NCI-H1417 (cell line): ENCODE results near the gene POLR3E.

Experiments
- DNase-seq, 3 experiments: peaks; one replicate each; lab custom pipeline; 2025; lab: John Stamatoyannopoulos, UW

POLR3E gene, protein sequence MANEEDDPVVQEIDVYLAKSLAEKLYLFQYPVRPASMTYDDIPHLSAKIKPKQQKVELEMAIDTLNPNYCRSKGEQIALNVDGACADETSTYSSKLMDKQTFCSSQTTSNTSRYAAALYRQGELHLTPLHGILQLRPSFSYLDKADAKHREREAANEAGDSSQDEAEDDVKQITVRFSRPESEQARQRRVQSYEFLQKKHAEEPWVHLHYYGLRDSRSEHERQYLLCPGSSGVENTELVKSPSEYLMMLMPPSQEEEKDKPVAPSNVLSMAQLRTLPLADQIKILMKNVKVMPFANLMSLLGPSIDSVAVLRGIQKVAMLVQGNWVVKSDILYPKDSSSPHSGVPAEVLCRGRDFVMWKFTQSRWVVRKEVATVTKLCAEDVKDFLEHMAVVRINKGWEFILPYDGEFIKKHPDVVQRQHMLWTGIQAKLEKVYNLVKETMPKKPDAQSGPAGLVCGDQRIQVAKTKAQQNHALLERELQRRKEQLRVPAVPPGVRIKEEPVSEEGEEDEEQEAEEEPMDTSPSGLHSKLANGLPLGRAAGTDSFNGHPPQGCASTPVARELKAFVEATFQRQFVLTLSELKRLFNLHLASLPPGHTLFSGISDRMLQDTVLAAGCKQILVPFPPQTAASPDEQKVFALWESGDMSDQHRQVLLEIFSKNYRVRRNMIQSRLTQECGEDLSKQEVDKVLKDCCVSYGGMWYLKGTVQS

DNA sequence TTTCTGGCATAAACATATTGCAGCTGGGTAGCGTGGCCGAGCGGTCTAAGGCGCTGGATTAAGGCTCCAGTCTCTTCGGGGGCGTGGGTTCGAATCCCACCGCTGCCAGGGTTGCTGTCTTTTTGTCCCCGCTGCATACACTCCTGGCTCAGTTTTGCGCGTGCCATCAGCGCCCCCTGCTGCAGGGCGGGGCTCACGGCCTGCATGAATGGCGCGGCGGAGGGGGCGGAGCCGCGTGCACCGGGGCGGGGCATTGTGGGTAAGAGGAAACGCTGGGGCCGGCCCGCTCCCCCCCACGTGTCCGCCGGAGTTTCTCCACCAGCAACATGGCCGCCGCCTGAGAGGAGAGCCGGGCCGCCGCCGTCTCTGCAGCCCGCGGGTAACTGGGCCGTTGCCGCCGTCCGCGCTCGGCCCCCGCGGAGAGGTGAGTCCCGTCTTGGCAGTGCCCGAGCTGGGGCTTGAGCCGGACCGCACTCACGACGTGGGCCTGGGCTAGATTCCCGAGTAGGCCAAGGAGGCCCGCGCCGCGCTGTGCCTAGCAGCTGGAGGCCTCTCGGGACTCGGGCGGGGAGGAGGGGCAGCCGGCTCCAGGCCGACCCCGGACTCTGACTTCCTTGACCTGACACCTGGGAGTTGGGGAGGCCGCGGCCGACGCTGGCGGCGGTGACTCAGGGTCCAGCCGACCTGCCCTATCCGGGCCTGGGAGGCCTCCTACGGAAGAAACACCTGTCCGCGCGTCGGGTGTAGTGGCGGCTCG lies at the start of gene POLR3E:
Gene POLR3E (plus strand): TSS at position 296 of the 757 bp plus-strand sequence. CDS start 5,560 bp downstream, outside the sequence.
- DNase-seq = peak; percentile 93 to 99 (median 97)

DNA sequence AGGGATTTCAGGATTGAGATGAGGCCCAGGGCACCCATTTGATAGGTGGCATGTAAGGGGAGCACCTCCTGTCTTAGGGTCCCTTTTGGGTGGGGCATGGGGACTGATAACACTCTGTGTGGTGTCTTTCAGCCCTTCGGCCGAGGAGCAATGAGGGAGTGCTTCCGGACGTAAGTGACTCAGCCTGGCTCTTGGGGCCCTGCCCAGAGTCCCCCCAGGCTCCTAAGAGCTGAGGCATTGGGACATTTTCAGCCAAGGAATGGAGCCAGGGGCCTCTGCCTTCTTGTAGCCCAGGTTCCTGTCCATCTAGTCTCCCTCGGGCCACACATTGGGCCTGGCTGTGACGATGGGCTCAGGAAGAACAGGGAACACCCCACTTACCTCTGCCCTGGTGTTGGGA lies 46.7 kb upstream of the POLR3E start:
- no peak for DNase-seq

DNA sequence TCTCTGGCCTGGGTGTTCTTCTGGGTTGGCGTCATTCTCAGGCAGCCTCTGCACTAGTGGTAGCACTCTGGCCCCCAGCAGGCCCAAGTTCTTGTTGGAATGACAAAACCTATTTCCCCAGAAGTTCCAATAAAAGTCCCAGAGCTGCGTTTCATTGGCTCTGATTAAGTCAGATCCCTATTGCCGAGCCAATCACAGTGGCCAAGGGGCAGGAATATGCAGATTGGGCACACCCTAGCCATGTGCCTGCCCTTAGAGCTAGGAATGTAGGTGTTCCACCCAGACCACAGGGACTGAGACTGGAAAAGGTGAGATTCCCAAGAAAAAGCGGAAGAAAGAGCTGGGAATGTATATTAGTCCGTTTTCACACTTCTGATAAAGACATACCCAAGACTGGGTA lies 44.9 kb upstream of the POLR3E start:
- DNase-seq = no peak

DNA sequence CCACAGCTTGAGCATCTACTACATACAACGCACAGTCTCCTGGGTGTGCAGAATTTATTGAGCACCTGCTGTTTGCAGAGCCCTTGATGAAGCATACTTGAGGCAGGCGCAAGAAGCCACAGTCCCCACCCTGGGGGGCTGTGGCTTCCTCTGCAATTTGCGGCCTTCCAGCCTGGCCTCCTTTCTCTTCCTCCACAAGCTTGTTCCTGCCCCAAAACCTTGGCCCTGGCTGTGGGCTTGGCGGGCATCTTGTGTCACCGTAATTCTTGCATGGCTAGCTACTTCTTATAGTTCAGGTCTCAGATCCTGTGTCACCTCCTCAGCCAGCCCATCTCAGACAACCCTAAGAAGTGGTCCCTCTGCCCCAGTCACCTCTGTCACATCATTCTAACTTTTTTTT lies 43.9 kb upstream of the POLR3E start:
- DNase-seq = no peak

DNA sequence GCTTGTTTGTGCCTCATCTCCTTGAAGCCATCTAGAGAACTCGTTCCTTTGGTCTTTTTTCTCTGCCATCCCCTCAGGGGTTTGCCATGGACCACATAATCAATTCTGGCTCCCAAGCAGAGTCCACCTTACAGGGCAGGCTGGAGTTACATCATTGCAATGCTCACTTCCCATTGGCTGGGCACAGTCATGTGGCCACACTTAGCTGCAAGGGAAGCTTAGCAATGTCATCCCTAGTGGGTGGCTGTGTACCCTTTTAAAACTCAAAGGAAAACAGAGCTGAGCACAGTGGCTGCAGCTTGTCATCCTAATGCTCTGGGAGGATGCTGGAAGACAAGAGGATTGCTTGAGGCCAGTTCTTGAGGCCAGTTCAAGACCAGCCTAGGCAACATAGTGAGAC lies 41.9 kb upstream of the POLR3E start:
- no peak for DNase-seq

DNA sequence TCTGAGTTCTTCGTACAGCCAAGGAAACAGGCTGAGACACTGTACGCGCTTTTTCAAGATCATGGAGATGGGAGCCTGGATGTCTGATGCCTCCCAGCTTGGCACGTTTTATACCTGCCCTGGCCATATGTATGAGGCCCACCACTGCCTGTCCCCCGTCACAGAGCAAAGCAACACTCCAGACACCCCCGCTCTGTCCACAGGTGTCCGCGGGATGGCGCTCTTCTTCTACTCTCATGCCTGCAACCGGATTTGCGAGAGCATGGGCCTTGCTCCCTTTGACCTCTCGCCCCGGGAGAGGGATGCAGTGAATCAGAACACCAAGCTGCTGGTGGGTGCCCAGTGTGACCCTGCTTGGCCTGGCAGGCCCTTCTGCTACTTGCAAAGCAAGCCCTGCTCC lies 39.8 kb upstream of the POLR3E start:
- no peak for DNase-seq

DNA sequence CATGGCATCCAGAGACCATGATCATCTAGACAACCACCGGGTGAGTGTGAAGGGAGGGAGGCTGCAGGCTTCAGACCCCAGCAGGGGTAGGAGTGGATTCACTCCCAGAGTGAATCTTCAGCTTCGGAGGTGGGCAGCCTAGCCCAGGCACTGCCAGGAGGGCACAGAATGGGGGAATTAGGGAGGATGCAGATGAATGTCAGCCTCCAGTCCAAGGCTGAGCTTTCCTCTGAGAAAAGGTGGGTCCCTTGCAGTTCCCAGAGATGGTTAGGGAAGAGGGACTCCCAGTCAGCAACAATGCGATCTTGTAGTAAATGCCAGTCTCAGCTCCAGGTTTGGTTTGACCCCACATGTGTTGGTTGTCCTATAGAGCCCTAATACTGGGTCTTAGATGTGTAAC lies 36.7 kb upstream of the POLR3E start:
- DNase-seq = no peak

DNA sequence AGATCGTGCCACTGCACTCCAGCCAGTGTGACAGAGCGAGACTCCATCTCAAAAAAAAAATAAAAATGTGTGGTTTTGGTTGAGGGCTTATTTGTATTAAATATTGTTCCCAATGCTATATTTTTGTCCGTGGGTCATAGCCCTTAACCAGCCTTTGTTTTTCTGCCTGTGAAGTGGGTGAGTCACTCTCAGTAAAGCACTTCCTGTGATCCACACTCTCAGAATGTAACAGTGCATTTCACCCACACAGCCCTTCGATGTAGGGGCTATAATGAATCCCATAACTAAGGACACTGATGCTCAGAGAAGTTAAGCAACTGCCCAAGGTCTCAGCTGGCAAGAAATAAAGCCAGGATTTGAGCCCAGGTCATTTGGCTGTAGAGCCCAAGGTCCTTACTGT lies 34.7 kb upstream of the POLR3E start:
- no peak for DNase-seq

DNA sequence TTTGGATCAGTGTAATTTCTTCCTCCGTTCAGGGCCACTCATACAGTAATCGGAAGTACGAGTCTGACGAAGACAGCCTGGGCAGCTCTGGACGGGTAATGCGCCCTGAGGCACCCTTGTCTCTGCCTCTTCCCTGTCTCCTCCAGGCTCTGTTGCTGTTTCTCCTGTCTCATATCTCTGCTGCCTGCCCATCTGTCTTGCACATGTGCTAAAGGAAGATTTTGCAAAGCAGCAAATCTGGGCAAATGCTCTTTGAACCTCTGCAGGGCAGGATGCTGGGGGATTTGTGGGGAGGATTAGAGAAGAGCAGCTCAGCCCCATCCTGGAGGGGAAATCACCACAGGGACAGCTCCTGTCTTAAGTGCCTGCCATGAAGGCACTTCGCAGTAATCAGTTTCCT lies 32.4 kb upstream of the POLR3E start:
- no peak for DNase-seq

DNA sequence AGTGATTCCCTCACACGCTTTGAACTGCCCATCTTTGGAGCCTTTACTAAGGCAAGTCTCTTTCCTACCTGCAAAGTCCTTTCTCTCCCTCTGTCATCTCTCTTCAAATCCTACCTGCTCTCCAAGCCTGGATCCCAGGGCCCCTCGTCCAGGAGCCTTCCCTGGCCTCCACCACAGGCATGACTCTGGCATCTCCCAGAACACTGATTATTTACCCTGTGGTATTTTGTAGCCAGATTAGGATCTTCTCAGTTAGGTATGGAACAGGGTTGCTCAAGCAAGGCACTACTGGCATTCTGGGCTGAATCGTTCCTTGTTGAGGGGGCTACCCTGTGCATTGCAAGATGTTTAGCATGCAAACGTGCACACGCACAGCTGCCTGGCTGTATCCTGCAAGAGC lies 31.9 kb upstream of the POLR3E start:
- no peak for DNase-seq

DNA sequence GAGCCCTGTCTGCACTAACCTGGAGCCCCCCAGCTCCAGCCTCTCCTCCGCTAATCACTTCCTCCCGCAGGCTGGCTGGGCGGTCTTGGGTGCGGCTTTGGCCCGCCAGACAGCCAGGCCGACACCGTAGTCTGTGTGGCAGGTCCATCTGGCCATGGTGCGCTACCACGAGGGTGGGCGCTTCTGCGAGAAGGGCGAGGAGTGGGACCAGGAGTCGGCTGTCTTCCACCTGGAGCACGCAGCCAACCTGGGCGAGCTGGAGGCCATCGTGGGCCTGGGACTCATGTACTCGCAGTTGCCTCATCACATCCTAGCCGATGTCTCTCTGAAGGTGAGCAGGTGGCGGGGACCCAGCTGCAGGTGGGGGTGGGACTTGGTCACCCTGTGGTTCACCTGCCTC lies 30.7 kb upstream of the POLR3E start:
- no peak for DNase-seq

DNA sequence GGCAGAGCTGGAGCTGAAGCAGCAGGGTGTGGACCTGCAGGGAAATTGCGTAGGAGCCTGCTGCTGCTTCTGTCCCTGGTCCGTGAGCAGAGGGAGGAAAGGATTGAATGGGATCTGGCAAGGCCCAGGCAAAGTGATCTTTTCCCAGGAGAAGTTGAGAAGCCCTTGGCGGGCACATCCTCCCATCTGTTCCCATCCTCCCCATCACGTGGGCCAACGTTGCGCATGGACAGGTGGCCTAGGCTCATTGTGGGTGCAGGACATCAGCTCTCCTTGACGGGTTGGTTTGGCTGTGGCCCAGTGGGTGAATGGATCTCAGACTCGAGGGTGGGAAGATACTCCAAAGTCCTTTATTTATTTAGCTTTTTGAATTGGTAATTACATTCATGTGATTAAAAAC lies 29.4 kb upstream of the POLR3E start:
- DNase-seq = no peak

DNA sequence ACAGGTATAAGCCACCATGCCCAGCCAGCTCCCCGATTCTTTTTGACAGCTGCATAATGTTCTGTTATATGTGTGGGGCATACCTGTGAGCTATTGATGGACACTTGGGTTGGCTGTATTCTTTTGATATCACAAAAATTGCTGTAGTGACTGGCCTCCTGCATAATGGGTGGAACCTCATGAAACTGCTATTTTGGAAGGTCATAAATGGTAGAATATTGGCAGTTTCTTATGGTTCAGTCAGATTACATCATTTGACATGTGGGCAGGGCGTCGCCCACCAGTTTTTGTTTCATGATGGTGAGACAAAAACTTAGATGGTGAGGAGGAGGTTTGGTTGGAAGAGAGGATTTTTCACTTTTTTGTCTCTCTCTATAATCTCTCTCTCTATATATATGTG lies 26.7 kb upstream of the POLR3E start:
- DNase-seq = no peak

DNA sequence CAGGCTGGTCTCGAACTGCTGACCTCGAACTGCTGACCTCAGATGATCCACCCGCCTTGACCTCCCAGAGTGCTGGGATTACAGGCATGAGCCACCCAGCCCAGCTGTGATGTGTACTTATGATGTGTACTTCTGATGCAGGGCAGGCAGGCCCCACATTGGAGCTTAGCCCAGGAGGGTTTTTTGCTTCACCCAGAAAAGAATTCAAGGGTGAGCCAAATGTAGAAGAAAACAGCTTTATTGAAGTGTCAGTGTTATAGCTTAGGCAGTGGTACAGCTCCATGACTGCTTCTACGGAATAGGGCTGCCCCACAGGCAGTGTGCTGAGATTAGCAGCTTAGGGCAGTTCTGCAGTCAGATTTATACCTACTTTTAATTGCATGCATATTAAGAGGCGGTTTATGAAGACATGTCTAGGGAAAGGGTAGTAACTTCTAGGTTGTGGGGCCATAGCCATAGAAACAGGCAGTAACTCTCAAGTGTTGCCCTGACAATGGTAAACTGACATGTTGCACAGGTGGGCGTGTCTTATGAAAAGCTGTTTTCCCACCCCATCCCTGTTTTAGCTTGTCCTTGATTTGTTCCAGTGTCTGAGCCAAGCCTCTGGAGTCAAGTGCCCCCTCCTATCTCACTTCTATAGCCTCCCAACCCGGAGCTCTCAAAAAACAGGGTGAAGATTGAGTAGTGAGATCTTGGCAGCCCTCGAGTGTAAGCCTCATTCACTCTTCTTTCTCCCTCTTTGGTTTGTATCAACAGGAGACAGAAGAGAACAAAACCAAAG lies 24.1 kb upstream of the POLR3E start:
- no peak for DNase-seq

DNA sequence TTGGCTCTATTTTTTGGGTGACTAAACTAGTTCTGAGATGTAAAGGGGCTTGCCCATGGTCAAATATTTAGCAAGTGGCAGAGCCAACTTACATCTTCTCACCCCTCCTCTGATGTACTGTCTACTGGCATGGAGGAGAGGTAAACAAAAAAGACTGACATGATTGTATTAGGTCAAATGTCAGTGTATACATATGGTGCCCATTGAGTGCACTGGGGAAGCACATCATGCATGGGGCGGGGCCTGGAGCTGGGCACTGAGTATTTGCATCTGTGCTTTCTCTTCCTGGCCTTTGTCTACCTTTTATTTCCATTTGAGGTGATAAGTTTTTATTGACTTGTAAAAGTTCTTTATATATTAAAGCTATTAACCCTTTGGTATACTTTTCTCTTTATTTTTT lies 22.3 kb upstream of the POLR3E start:
- DNase-seq = no peak

DNA sequence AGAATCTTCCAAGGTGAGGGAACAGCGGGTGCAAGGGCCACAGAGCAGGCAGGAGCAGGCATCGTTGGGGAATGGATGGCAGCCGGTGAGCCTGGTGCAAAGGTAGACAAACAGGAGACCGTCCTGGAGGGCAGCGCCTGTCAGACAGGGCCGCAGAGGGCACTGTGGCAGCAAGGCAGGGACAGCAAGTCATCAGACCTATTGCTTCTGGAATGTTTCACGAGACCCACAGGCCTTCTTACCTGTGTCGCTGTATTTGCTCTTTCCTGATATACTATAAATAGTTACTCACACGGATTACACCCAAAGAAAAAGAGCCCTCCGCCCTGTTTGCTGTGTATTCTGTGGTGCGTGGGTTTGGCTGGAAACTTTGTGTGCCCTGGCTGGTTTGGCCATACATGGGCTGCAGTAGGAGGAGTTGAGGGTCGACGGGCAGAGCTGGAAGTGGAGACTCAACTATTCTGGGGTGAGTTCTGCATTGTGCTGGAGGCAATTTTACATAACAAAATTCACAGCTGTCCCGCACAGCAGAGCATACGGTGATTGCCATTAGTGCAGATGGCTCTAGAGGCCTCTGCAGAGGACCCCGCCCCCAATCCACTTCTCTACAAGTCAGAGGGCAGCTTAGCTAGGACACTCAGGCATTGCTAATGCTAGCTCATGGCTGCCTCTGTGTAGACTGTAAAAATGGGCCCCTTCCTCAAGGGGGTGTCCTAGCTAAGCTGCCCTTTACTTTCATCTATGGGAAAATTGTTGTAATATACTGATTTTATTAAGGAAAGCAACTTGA lies 18.6 kb upstream of the POLR3E start:
- no peak for DNase-seq

DNA sequence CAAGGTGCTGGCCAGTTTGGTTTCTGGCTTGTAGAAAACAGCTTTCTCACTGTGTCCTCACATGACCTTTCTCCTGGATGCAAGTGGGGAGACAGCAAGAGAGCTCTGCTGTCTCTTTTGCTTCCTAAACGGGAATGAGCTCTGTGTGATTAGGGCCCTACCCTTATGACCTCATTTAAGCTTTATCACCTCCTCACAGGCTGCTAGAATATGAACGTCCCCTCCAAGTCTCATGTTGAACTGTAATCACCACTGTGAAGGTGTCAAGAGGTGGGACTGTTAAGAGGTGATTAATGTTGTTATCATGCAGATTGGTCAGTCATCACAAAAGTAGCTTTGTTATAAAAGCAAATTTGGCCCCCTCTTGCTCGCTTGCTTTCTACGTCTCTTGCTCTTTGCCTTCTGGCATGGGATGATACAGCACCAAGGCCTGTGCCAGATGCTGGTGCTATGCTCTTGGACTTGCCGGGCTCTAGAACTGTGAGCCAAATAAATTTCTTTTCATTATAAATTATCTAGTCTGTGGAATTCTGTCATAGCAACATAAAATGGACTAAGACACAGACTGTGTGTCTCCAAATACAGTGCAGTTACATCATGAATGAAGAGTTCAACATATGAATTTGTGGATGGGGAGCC lies 14.8 kb upstream of the POLR3E start:
- DNase-seq = no peak

DNA sequence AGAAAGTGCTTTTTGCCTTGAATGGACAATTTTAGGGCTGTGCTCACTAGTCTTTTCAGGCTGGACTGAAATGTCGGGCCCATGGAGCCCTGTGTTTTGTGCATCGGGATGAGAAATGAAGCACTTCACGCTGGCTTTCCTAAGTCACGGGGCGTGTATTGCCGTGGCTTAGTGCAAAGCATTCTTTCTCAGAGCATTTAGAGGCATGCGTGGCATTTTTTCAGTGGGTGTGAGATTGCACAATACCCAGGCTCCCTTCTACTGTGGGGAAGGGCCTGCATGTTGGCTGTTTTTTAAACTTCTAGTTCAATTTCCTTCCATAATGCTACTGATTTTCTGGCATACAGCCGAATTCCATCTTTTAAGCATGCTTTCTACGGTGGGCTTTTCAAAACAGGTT lies 12.6 kb upstream of the POLR3E start:
- no peak for DNase-seq

DNA sequence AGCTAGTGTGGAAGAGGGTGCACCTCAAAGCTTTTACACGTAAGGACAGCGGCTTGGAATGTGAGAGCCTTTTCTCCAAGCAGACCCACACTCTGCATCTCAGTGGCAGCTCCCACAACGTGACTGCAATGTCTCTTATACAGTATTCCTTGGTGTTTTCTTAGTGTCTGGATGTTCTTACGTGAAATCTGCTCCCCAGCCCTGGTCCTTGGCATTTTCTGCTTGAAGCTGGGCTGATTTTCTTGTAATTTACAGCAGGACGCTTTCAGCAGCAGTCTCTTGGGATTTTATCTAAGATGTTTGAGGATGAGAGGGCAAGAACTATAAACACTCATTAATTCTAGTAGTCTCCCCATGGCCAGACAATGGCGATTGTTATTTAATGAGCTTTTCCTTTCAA lies 12.1 kb upstream of the POLR3E start:
- no peak for DNase-seq

DNA sequence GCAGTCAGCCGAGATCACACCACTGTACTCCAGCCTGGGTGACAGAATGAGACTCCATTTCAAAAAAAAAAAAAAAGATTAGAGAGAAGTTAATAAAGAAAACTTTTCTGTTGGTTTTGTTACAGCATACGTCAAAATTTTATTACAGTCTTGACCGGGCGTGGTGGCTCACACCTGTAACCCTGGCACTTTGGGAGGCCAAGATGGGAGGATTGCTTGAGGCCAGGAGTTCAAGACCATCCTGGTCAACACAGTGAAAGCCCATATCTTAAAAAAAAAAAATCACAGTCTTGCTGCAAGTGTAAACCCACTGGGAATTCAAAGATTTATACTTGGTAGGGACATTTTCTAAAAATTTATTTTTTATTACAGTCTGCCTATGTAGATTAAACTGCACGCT lies 6.2 kb upstream of the POLR3E start:
- DNase-seq = no peak

DNA sequence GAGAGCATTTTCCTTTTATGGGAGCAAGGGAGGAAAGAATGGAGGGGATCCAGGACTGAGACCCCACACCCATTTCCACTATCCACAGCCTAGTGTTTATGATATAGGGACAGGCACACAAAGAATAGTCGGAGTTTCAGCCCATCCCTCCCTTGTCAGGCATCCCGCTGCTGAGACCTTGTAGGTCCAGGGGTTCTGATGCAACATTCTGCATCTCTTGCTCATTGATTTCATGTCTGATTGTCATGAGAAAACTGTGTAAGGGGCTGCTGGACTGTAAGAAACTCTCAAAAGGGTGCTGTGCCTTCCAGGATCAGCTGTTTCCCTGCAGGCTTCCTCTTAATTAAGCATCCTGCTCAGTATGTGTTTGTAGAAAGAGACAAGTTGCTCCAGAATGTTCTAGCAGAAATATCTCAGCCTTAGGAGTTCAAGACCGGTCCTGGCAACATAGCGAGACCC lies 5.3 kb upstream of the POLR3E start:
- DNase-seq = no peak
